G401 (cell line): ENCODE measurements around the gene MRRF. TPM values are rescaled to one million over a fixed set of nuclear protein-coding genes. Genes with fewer than 3 reads are reported as not detected.
A peak's percentile ranks its signal among the peaks of the same experiment; 100 is the strongest.
"Not testable (repeated sequence)": the region's sequence is repeated elsewhere in the genome, so short reads cannot be mapped to it uniquely, and the experiment has no call there.

Source experiments
- DNase-seq: peaks from one replicate; pipeline ENCODE4 v3.0.0-alpha.2; 2015; ENCODE audit warnings: low spot score
- in situ Hi-C: cut with HindIII; loops from 2 replicates; pipeline ENCODE4 v1.10.0; 2016; ENCODE audit warnings: low sequenced_read_pairs, mixed read lengths
- total RNA-seq: library from RNA; depleted of rRNA; stranded (reverse); fragments of >200 nt; shearing (Covaris generic); gene quantifications from 2 replicates; pipeline ENCODE4 v1.2.3, GENCODE V29; 2014

Gene MRRF
- total RNA-seq, 1 experiment from 2014 or later, result 88.6 TPM

DNA sequence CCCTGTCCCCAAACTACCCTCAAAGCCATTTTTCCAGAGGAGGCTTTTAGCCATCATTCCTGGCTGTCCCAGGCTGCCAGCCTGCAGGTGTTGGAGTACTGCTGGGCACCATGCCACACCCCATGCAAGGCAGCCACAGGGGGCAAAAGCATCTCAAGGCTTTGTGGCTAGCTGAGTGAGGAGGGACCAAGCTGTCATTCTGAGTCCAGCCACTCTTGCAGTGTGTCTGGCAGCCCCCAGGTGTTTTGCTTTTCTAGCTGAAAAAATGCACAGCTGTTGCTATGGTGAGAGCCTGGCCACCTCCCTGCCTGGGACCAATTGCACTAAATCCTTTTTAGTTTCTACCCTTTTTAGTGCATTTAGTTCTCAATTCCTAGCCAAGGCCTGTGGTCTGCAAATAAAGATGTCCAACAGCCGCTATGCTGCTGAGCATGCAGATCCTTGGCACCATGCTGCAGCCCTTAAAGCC lies 55.8 kb downstream of the MRRF start:
- in situ Hi-C loops, result no loop called here
- DNase-seq, result peak; percentile 48

DNA sequence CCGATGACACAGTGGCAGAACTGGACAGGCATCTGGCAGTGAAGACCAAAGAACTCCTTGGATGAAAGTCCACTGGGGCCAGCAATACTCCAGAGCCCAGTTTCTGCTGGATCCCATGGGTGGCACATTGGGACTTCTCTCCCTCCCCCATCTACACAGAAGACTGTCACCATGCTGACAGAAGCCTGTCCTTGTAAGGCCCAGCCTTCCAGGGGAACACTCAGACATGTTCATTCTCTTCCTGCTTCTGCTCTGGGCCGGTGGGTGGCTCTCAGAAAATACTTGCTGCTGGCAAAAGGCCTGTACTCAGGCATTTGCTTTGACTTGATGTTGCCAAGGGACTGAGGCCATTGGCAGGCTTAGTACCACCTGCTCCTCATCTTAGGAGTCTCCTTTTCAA lies 57.9 kb downstream of the MRRF start:
- in situ Hi-C loops, result no loop called here
- DNase-seq, result no peak

DNA sequence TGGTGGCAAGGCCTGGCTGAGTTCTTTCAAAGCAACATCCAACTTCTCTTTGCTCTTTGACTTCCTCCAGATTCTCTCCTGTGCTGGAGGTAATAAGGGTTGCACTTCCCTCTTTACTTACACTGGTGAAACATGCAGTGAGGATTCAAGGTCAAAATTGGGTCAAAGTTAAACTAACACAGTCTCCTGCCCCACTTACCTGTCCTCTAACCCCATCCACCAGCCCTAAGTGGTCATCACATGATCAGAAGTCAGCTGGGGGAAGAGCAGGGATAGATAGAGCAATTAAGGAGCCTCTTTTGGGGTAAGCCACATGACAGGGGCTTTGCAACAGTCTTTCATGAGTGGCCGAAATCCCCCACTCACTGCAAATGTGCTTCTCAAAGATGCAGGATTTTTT lies 60.0 kb downstream of the MRRF start:
- in situ Hi-C loops, DNase-seq: not testable (repeated sequence)

DNA sequence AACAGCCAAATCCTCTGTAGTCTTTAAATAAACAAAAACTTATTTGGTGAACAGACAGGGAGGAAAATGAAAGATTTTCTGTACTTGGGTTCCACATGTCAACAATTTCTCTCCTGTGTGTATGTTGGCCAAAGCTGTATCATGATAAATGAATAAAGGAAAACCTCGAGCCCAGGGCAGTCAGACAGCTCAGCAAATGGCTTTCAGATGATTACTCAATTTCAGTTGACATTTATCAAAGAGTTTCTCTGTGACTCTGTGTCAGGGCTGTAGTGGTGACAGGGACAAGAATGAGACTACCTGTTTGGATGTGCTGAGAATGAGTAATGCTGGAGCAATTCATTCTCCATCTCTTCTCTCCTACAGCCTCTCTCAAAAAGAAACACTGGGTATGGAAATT lies 60.4 kb downstream of the MRRF start:
- in situ Hi-C loops, result no loop called here
- DNase-seq, result no peak

DNA sequence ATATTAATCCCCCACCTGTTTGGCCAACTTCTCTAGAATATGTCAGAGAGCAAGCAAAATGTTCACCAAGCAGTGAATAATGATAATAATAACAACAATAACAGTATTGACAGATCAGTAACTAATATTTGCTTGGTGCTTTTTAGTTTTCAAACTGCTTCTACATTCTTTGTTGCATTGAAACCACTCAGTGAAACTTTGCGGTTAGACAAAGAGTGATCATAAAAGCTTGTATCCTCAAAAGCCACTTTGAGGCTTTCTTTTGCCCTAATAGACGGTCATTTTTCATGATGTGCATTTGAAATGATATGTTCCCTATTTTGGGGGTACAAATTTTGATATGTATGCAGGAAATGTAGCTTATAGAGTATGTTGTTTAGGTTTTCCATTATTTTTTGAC lies 62.5 kb downstream of the MRRF start:
- DNase-seq, result no peak
- in situ Hi-C loops, result no loop called here

DNA sequence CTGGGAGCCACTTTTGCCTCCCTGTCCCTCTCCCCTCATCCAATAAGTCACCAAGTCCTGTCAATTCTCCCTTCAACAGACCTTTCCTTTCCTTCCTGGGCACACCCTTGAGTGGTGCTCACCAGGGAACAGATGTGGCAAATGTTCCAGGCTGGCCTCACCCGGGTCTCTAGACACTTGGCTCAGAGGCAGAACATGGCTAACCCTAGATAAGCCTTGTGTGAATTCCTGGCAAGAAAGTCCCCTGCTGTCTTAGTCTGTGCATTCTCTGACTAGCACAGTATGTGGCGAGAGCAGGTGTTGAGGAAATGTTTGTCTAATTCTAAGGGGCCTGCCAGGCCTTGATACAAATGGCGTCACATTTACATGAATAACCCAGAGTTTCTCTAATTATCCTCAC lies 64.9 kb downstream of the MRRF start:
- in situ Hi-C loops, result no loop called here

DNA sequence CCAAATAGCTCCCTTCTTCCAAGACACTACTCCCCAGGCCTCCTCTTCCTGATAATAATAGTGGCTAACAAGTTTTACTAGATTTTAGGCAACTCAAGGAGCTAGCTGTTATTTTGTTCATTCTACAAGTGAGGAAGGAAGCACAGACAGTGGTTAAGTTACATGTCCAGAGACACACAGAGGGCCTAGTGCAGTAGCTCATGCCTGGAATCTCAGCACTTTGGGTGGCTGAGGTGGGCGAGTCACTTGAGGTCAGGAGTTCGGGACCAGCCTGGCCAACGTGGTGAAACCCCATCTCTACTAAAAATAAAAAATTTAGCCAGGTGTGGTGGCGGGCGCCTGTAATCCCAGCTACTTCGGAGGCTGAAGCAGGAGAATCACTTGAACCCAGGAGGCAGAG lies 65.8 kb downstream of the MRRF start:
- in situ Hi-C loops, DNase-seq: not testable (repeated sequence)

More for the DNA sequence above, 64.9 kb downstream of the MRRF start:
- no peak for DNase-seq

DNA sequence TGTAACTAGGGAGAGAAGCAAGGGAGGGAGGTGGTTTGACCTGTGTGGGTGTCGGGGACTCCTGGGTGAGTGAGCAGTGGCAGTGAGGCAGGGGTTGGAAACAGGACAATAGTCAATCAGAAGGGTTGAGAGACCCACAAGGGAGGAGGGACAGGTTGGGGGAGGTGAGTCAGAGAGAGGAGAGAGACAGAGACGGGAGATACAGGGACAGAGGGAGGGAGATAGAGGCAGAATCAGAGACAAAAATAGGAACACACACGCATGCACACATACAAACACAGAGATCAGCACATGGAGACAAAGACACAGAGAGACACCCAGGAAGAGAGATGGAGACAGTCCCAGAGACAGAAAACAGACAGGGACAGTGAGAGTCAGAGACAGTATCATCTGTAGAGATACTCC lies 66.8 kb downstream of the MRRF start:
- in situ Hi-C loops, result no loop called here
- no peak for DNase-seq

DNA sequence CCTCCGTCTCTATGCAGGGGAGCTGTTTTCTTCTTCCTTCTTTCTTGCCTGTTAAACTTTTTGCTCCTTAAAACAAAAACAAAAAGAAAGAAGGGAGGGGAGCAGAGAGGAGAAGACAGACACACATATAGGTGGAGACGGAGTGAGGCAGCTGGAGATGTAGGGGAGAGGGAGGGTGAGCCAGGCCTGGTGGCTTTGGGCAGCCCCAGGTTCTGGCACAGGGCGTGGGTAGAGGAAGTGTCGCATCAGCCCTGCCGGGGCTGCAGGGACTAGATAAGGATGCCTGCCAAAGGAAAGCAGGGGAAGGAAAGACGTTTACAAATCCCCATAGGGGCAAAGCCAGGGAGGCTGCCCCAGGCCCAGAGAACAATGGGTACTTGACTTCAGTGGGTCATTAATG lies 67.4 kb downstream of the MRRF start:
- DNase-seq, result no peak
- in situ Hi-C loops, result no loop called here

DNA sequence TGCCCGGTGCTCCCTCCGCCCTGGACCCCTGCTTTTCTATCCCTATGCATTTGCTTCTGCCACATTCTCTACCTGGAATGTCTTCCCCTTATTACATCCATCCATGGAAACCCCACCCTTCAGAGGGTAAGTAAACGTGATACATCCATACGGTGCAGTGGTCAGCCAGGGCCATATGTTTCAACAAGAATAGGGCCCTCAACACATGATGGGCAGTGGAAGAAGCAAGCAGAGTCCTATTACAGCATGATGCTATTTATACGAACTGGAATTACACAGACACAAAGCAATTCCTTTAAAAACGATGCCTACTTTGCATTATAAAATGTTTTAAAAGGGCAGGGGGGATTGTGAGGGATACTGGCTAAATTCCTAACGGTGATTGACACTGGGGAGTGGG lies 68.0 kb downstream of the MRRF start:
- in situ Hi-C loops, result no loop called here
- DNase-seq, result no peak

DNA sequence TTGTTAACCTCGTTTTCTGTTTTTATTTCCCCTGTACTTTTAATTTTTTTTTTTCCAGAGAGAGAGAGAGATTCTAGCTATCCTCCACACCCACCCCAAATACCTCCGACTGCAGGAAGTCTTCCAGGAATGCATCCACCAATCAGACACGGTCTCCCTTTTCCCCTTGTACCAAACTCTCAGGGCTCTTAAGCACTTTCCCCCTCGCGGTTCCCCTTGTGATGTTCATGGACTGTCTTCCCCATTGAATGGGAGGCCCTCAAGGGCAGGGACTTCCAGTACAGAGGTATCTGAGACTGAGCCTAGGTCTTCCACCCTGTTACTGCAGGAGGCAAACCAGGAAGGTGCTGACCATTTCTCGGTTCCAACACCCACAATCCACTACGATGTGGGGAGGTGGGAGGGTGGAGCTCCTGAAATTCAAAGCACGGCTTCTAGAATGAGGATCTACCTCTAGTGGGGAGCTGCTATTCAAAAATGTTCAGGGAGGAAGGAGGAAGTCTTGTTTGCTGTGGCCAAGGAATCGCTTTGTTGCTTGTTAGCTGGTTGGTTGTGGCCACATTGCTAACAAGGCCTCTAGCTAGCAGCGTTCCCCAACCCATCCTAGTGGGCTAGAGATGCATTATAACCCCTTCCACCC lies 68.6 kb downstream of the MRRF start:
- in situ Hi-C loops, result no loop called here
- DNase-seq, result no peak

DNA sequence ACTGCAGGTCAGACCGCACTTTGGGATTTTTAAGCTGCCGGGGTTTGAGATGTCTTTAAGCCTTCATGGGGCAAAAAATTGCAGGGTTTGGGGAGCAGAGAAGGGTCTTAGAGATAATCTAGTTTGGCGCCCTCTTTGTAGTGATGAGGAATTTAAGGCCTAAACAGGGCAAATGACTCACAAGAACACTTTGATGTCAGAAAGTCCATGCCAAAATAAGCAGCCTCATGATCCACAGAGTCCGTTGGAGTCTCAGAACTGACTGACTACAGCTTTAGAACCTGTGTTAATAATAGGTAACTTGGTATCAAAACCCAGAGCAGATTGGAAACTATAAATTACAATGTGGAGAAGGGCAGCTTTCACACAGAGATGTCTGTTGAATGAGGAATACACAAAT lies 70.2 kb downstream of the MRRF start:
- no peak for DNase-seq
- in situ Hi-C loops, result no loop called here

DNA sequence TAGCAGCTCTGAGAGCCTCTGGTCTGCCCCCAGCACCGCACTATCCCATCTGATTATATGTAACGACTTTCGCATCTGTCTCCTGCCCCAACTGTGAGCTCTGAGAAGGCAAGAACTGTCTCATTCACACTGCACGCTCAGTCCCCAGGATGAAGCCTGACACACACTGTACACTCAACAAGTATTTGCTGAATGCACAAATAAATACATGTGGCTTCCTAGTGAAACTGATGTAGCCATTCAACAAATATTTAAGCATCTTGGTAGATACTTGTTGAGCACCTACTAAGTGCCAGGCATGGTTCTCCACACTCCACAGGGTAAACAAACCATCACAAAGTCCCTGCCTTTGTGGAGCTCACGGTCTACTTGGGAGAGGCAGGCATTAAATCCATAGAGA lies 71.5 kb downstream of the MRRF start:
- in situ Hi-C loops, result no loop called here
- no peak for DNase-seq

DNA sequence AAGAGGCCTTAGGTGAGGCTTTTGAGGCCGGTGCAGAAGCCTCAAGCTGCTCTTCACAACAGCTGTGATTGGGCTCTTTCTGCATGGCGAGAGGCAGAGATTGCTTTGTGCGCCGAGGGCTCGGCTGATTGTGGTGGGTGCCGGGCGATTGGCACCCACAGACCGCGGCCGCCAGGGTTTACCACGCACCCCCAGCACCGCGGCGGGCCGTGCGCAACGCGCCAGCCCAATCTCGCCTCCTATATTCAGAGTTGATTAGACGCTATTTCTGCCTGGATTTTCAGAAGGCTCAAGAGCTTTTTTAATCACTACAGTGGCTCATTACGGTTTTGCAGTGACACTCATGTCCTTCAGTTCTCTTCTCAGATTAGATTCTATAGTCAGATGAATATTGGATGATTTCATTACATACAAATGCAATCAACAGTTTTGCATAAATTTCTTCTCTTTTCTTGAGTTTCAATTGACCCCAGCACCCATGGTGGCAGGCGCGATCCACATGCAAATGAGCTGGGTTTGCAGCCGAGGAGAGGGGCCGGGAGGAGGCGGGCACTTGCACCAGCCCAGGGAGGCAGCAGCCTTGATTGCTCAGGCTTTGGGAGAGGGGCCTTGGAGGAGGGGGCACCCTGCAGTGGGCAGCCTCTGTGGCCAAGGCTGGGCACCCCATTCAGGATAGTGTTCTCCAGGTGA lies 72.3 kb downstream of the MRRF start:
- DNase-seq, result no peak
- in situ Hi-C loops, result no loop called here

DNA sequence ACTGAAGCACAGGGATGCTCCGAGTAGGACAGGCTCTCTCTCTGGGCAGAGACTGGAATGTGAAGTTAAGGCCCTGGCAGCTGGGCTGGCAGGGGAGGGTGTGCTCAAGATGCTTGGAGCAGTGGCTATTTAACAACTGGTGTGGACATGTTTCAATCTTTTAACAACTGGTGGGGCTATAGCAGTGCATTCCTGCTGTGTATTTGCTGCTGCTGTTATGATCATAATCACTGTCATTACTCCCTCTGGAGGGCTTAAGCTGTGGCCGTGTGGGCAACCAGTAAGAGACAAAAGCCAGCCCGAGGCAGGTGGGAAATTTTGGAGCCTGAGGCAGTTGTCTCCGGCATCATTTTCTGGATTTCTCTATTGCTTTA lies 72.9 kb downstream of the MRRF start:
- in situ Hi-C loops, result no loop called here
- no peak for DNase-seq

DNA sequence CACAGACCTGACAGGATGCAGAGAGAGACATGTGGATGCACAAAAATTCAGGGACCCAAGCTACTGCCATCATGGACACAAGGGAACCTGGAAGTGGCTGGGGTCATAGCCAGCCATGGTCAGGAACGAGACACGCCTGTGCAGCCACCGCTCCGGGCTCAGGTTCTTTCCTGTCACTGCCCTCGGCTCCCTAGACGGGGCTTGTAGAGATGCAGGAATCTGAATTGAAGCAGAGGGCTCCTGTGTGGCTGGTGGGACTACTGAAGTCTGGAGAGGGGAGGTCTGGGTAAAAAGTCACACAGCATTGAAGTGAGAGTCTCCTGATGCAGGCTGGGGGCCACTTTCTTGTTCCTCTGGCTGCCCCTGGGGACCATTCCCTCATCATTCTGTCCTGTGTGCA lies 73.9 kb downstream of the MRRF start:
- in situ Hi-C loops, result no loop called here
- DNase-seq, result no peak

DNA sequence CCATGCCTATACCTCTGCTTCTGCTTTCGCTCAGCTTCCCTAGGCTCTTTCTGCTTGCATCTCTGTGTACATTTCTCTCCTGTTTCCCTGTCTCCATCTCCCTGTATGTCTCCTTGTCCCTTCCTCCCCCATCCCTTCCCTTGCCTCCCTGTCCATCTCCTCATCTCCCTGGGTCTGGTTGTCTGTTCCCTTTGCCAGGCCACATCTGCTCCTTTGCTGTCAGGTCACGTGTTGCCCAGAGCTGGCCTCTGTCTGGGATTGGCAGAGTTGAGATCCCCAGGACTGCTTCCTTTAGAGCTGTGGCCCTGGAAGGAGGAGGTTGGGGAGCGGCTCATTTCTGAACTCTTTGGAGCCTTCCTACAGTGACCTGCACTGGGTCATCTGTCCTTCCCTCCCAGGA lies 74.3 kb downstream of the MRRF start:
- in situ Hi-C loops, result no loop called here
- no peak for DNase-seq

DNA sequence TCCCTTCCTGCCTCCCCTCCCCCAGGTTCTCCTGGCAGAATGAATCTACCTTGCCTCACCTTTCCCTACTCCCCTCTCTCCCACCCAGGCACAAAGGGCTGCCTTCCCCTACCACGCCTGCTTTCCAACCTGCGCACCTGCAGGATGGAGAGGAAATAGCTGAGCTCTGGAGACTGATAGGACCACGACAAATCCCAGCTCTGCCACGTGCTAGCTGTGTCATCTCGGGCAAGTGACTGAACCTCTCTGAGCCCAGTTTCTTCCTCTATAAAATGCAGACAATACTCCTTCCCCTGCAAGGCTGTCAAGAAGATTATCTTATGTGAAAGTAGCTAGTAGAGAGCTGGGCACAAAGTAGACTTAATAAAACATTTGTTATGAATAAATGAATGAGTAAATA lies 74.9 kb downstream of the MRRF start:
- in situ Hi-C loops, result no loop called here
- no peak for DNase-seq

DNA sequence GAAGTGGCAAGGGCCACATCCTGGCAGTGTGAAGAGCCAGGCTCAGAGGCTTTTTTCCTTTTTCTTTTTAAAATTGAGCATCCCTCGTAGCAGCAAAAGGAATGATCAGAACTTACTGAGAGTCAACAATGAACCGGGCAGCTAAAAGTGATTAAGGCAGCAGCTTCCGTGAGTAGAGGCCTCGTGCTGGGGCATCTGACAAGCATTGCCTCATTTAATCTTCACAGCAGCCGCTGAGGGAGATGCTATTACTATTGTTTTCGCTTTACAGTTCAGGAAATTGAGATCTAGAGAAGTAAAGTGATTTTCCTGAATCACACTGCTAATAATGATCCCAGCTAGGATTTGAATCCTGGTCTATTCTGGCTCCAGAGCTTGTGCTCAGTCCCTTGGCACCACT lies 75.5 kb downstream of the MRRF start:
- in situ Hi-C loops, result no loop called here
- peak; percentile 36 for DNase-seq

DNA sequence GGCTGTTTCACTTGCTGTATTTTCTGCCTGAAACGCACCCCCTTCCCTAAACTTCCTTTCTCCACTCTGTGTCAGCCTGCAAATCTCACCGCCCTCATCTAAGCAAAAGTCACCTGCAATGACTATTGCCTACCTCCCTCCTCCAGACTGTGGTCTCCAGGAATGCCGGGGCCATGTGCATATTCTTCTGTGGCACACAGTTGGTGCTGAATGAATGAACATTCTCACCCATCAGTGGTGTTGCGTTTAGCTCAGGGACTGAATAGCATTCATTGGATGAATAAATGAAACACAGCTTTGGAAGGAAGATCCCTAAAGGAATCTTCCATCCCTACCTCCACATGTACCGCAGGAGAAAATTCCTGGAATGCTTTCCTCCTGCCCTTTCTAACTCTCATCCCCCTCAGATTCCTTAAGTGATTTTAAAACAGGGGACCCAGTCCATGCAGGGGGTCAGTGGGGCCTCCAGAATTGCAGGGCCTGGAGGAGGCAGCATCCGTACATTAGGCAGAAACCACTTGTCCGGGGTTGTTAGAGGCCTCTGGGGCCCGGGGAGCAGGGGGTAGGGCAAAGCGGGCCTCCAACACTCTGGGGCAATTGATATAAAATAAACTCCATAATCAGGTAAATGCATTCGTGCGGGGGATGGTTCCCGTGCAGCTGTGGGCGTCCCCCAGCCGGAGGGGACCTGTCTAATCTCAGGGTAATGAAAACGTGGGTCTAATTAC lies 77.8 kb downstream of the MRRF start:
- in situ Hi-C loops, result no loop called here
- DNase-seq, result peak; percentile 47
